RWPE1 (cell line): ENCODE results near the gene GATA6.
A peak's percentile ranks its signal among the peaks of the same experiment; 100 is the strongest.

ENCODE experiments used
- CTCF ChIA-PET: fragments of 350-600 bp; sonication (Branson Sonifier 250); formaldehyde crosslinking; extraction: SDS; loops from one replicate; lab custom pipeline; 2021; lab: Yijun Ruan, JAX
- POLR2A ChIA-PET: fragments of 400-600 bp; formaldehyde crosslinking; extraction: SDS; loops from one replicate; lab custom pipeline; 2020; ENCODE audit warnings: antibody characterized with exemption; ENCODE audit not compliant: low non-redundant PET; lab: Yijun Ruan, JAX
- DNase-seq: peaks from one replicate; pipeline ENCODE4 v3.0.0; 2012; ENCODE audit warnings: low spot score
- H3K27ac ChIP-seq: fragments of 450-650 bp; 2 replicates; pipeline ENCODE4 v1.5.1; 2017
- TF ChIP-seq, protein P1 (sequence below): fragments of 450-650 bp; conservative IDR thresholded peaks from 2 replicates; pipeline ENCODE4 v1.5.1; 2017; ENCODE audit warnings: low read depth, mild to moderate bottlenecking

Gene GATA6

DNA sequence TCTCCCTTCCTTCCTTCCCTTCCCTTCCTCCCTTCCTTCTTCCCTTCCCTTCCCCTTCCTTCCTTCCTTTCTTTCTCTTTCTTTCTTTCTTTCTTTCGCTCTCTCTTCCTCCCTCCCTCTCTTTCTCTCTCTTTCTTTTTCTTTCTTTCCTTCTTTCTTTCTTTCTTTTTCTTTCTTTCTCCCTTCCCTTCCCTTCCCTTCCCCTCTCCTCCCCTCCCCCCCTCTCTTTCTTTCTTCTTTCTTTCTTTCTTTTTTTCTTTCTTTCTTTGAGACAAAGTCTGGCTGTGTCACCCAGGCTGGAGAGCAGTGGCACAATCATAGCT lies 34.8 kb downstream of the GATA6 start:
- TF ChIP-seq, protein P1, sequence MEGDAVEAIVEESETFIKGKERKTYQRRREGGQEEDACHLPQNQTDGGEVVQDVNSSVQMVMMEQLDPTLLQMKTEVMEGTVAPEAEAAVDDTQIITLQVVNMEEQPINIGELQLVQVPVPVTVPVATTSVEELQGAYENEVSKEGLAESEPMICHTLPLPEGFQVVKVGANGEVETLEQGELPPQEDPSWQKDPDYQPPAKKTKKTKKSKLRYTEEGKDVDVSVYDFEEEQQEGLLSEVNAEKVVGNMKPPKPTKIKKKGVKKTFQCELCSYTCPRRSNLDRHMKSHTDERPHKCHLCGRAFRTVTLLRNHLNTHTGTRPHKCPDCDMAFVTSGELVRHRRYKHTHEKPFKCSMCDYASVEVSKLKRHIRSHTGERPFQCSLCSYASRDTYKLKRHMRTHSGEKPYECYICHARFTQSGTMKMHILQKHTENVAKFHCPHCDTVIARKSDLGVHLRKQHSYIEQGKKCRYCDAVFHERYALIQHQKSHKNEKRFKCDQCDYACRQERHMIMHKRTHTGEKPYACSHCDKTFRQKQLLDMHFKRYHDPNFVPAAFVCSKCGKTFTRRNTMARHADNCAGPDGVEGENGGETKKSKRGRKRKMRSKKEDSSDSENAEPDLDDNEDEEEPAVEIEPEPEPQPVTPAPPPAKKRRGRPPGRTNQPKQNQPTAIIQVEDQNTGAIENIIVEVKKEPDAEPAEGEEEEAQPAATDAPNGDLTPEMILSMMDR: no peak
- ChIA-PET CTCF (no interaction called here), POLR2A (no interaction called here)
- no peak overlapping the region for H3K27ac ChIP-seq
- DNase-seq: no peak

DNA sequence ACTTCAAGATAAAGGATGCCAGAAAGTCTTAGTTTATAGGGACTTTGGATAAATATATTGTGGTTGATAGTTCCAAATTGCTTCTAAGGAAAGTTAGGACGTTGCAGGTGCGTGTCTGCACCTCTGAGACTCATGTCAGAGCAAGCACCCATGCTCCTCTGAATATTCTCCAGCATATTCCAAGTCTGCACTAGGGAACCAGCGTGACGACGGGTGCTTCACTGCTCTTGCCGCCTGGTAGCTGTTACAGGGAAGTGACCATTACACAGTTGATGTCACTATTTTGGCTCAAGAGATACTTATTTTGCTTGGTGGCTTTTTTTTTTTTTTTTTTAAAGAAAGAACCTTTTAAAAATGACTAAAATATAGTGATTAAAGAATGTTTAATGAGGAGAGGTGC lies 35.6 kb downstream of the GATA6 start:
- DNase-seq: no peak
- TF ChIP-seq, protein P1: no peak
- CTCF ChIA-PET: no interaction called here
- POLR2A ChIA-PET: no interaction called here
- no peak overlapping the region for H3K27ac ChIP-seq

DNA sequence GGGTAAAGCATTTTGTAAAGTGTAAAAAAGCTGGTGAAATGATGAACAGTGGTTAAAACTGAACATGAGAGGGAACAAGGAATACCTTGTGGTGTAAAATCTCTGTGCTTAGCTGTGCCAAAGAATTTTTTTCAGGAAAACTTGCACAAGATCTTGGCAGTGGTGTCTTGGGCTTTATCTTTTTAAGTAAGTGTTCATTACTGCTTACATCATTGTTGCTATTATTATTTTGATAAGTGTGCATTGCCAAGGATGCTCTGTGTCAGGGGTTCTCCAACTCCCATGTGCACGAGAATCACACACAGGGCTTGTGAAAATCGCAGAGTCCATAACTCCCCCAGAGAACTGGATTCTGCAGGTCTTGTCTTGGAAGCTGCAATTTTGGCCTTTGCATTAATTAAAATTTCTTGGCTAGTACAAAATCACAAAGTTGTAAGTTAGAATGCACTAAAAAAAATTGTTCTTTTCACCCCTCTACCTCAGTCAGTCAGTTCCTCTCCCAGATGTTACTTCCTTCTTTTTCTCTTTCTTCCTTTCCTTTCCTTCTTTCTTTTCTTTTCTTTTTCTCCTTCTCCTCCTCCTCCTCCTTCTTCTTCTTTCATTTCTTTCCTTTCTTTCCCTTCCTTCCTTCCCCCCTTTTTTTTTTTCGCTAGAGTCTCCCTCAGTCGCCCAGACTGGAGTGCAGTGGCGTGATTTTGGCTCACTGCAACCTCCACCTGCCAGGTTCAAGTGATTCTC lies 37.8 kb downstream of the GATA6 start:
- POLR2A ChIA-PET: no interaction called here
- no peak overlapping the region for H3K27ac ChIP-seq
- TF ChIP-seq, protein P1: no peak
- CTCF ChIA-PET: no interaction called here
- no peak for DNase-seq

DNA sequence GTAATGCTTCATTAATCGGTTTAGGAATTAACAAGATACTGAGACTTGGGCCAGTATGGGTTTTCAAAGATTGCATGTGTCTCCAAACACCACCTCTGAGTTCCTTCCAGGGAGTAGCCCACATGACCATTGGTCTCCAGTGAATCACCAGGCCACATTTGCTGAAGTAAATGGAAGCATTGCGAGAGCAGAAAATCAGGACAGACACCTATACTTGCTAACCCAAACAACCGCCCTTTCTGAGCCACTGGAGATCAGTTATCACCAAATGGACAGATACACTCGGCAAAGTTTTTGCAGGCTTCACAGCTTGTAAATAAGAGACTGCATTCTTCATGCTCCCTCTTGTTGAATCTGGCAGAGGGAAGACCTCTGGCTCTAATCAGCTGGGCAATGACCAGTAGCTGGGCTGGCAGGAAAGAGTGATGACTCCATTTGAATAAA lies 40.9 kb downstream of the GATA6 start:
- POLR2A ChIA-PET: no interaction called here
- DNase-seq: no peak
- TF ChIP-seq, protein P1: no peak
- H3K27ac ChIP-seq: no peak overlapping the region
- CTCF ChIA-PET: interaction anchor here (0.6 kb wide), 1 partner anchor 525 kb away, joined by 3 read pairs; no protein-coding TSS in a partner anchor

DNA sequence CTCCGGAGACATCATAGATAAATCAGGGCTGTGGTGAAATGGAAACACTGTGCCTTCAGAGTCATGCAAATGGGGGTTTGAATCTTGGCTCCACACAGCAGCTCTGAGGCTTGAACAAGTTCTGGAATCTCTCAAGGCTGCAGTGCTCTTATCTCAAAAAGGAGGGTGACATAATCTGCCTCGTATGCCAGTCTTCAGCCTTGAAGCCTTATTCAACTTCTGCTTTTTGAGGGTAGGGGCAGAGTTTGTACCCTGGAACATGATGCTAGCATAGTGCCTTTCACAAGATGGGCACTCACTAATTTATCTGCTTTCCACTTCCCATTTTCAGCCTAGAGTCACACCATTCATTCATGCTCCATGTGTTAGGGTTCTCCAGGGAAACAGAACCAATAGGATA lies 42.3 kb downstream of the GATA6 start:
- CTCF ChIA-PET: interaction anchor here (0.5 kb wide), 1 partner anchor 28 kb away, joined by 3 read pairs; no protein-coding TSS in a partner anchor
- H3K27ac ChIP-seq: no peak overlapping the region
- POLR2A ChIA-PET: no interaction called here
- no peak for DNase-seq
- TF ChIP-seq, protein P1: no peak

DNA sequence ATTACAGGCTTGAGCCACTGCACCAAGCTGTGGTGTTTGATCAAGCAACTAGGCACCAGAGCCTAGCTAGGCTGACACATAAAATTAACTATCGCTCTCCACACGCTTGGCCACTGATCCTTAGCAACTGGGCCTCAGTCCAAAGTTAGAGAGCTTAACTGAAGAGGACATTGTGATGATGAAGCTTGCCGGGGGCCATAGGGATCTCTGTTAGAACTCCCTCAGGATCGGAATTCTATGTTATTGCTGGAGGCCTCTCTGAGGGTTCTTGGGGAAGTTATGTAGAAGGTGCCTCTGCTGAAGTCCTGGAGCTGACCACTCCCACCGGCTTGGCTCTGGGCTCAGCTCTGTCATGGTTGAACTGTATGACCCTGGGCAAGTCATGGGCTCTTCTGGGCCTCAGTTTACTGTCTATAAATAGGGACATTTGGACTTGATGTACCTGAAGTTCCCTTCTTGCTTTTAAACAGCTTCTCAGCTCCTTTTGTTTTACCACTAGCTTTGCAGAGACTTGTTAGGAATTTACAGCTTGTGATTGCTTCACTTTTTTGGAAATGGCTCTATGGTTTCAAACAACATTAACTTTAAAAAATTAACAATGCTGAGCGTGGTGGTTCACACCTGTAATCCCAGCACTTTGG lies 44.1 kb downstream of the GATA6 start:
- ChIA-PET CTCF (interaction anchor here (0.6 kb wide), 1 partner anchor 39 kb away, joined by 3 read pairs; no protein-coding TSS in a partner anchor), POLR2A (interaction anchor here (0.7 kb wide), 1 partner anchor 84 kb away, joined by 3 read pairs; no protein-coding TSS in a partner anchor)

More for the DNA sequence above, 44.1 kb downstream of the GATA6 start:
- TF ChIP-seq, protein P1: no peak
- H3K27ac ChIP-seq: peak overlapping the region; percentile 93
- peak; percentile 70 for DNase-seq
